HCT116 (cell line): ENCODE data around the gene SPOCD1. TPM values are rescaled to one million over a fixed set of nuclear protein-coding genes. Genes with fewer than 3 reads are reported as not detected.
A peak's percentile ranks its signal among the peaks of the same experiment; 100 is the strongest.

Experiments used
- ATAC-seq: fragments of 200-7000 bp; cut with Tn5 transposase; 2 replicates; pipeline ENCODE4 v1.9.1; 2020; ENCODE audit warnings: mild to moderate bottlenecking, moderate library complexity
- BruUV-seq: library from RNA; stranded (reverse); fragments of 400-500 nt; replicated peaks from 2 replicates; lab custom pipeline; 2021; lab: Mats Ljungman, UMichigan
- CTCF ChIA-PET: fragments of 300-600 bp; sonication (Branson Sonifier 250); formaldehyde crosslinking; loops from one replicate; lab custom pipeline; 2021; ENCODE audit warnings: antibody characterized with exemption; lab: Charles Lee
- POLR2A ChIA-PET: fragments of 300-600, 350-600 bp; sonication (Branson Sonifier 250); formaldehyde crosslinking; loops from one replicate; lab custom pipeline; 2021; ENCODE audit warnings: antibody characterized with exemption; lab: Charles Lee
- RAD21 ChIA-PET, 2 experiments: fragments of 300-600 bp; sonication (Branson Sonifier 250); formaldehyde crosslinking; loops; one replicate each; lab custom pipeline; 2023; ENCODE audit warnings: low total read pairs in 2 of 2; ENCODE audit not compliant: uncharacterized antibody in 2 of 2, unreplicated experiment in 2 of 2, low non-redundant PET in 1 of 2; lab: Charles Lee
- DNase-seq: peaks from one replicate; pipeline ENCODE4 v3.0.0-alpha.2; 2010; ENCODE audit warnings: low read depth, low spot score
- H2AFZ ChIP-seq: fragments of 200-600 bp; shearing (Covaris generic), sonication (generic); 2 replicates; pipeline ENCODE4 v1.6.1; 2017; ENCODE audit warnings: low read depth, mixed run types, mixed read lengths, antibody characterized with exemption, low read length; ENCODE audit not compliant: poor library complexity, severe bottlenecking
- H3K27ac ChIP-seq: 2 replicates; pipeline ENCODE4 v1.5.1; 2012; ENCODE audit warnings: low read depth, low read length
- H3K27me3 ChIP-seq: fragments of 200-600 bp; sonication (generic); 2 replicates; pipeline ENCODE4 v1.6.1; 2016; ENCODE audit warnings: mixed run types, low read length, mixed read lengths; ENCODE audit not compliant: insufficient read depth
- H3K36me3 ChIP-seq, 2 experiments: fragments of 200-500 bp in 1 of 2; fragments of 200-600 bp in 1 of 2; sonication (Bioruptor generic) in 1 of 2; sonication (generic) in 1 of 2; 2 replicates each; pipeline versions ENCODE4 v1.5.1 to v1.6.1; 2014 to 2016; ENCODE audit warnings: low read length in 2 of 2, inconsistent platforms in 1 of 2, mixed read lengths in 1 of 2, mixed run types in 1 of 2; ENCODE audit not compliant: insufficient read depth in 2 of 2, control insufficient read depth in 1 of 2
- H3K4me1 ChIP-seq, 2 experiments: fragments of 200-600 bp in 1 of 2; sonication (generic) in 1 of 2; 2 replicates each; pipeline versions ENCODE4 v1.5.1 to v1.6.1; 2012 to 2017; ENCODE audit warnings: low read length in 2 of 2, inconsistent platforms in 1 of 2, mild to moderate bottlenecking in 1 of 2, mixed read lengths in 1 of 2, mixed run types in 1 of 2, moderate library complexity in 1 of 2; ENCODE audit not compliant: insufficient read depth in 2 of 2, control insufficient read depth in 1 of 2
- H3K4me2 ChIP-seq: fragments of 200-600 bp; sonication (generic); 2 replicates; pipeline ENCODE4 v1.6.1; 2017; ENCODE audit warnings: mixed run types, low read length, mixed read lengths
- H3K4me3 ChIP-seq, 2 experiments: fragments of 200-600 bp in 1 of 2; sonication (generic) in 1 of 2; replicated peaks in 1 of 2; 2 replicates each; pipeline ENCODE4 v1.5.1; 2011 to 2016; ENCODE audit warnings: low read length in 2 of 2, control low read depth in 1 of 2, low read depth in 1 of 2, mild to moderate bottlenecking in 1 of 2, mixed read lengths in 1 of 2, mixed run types in 1 of 2
- H3K79me2 ChIP-seq: fragments of 200-600 bp; sonication (generic); 2 replicates; pipeline ENCODE4 v1.6.1; 2017; ENCODE audit warnings: mild to moderate bottlenecking, mixed run types, low read length, moderate library complexity, mixed read lengths; ENCODE audit not compliant: insufficient read depth
- H3K9ac ChIP-seq: fragments of 200-600 bp; sonication (generic); 2 replicates; pipeline ENCODE4 v1.6.1; 2016; ENCODE audit warnings: low read length, mixed read lengths
- H3K9me2 ChIP-seq: fragments of 200-600 bp; sonication (generic), shearing (Covaris generic); 2 replicates; pipeline ENCODE4 v1.6.1; 2017; ENCODE audit warnings: mixed run types, mild to moderate bottlenecking, moderate library complexity; ENCODE audit not compliant: insufficient read depth
- H3K9me3 ChIP-seq, 2 experiments: fragments of 200-500 bp in 1 of 2; fragments of 200-600 bp in 1 of 2; sonication (Bioruptor generic) in 1 of 2; sonication (generic) in 1 of 2; 2 replicates each; pipeline ENCODE4 v1.6.1; 2014 to 2017; ENCODE audit warnings: low read length in 2 of 2, mixed read lengths in 2 of 2, inconsistent platforms in 1 of 2, low read depth in 1 of 2, mild to moderate bottlenecking in 1 of 2, mixed run types in 1 of 2, moderate library complexity in 1 of 2; ENCODE audit not compliant: control insufficient read depth in 1 of 2, insufficient read depth in 1 of 2
- H4K20me1 ChIP-seq: fragments of 200-600 bp; sonication (generic), shearing (Covaris generic); 2 replicates; pipeline ENCODE4 v1.6.1; 2017; ENCODE audit warnings: mixed run types, mild to moderate bottlenecking, moderate library complexity; ENCODE audit not compliant: insufficient read depth
- CTCF ChIP-seq, 3 experiments: fragments of 200-600 bp in 1 of 3; sonication (generic) in 1 of 3; IDR thresholded peaks in 2 of 3; conservative IDR thresholded peaks in 1 of 3; 2 replicates each; pipeline ENCODE4 v1.5.1; 2012 to 2017; ENCODE audit warnings: low read depth in 2 of 3, low read length in 2 of 3, antibody characterized with exemption in 1 of 3, borderline replicate concordance in 1 of 3, control low read depth in 1 of 3, mild to moderate bottlenecking in 1 of 3, mixed read lengths in 1 of 3, mixed run types in 1 of 3, moderate library complexity in 1 of 3; ENCODE audit not compliant: insufficient read depth in 1 of 3
- EZH2 ChIP-seq: fragments of 200-600 bp; sonication (generic); IDR thresholded peaks from 2 replicates; pipeline ENCODE4 v1.6.1; 2017; ENCODE audit warnings: antibody characterized with exemption, mixed run types
- FOSL1 ChIP-seq: IDR thresholded peaks from 2 replicates; pipeline ENCODE4 v1.6.1; 2012; ENCODE audit warnings: low read depth
- POLR2A ChIP-seq: IDR thresholded peaks from 2 replicates; pipeline ENCODE4 v1.7.0; 2011; ENCODE audit warnings: borderline replicate concordance; ENCODE audit not compliant: insufficient read depth, insufficient read length; ENCODE audit errors: extremely low read depth
- POLR2AphosphoS5 ChIP-seq: IDR thresholded peaks from 2 replicates; pipeline ENCODE4 v1.6.1; 2011; ENCODE audit warnings: mild to moderate bottlenecking, low read depth, low read length, moderate library complexity
- RAD21 ChIP-seq: IDR thresholded peaks from 2 replicates; pipeline ENCODE4 v1.6.1; 2012; ENCODE audit warnings: low read depth, mild to moderate bottlenecking
- SP1 ChIP-seq: IDR thresholded peaks from 2 replicates; pipeline ENCODE4 v1.6.1; 2012; ENCODE audit warnings: low read depth
- TCF7L2 ChIP-seq: IDR thresholded peaks from 2 replicates; pipeline ENCODE4 v1.7.0; 2011; ENCODE audit warnings: borderline replicate concordance, inconsistent platforms; ENCODE audit not compliant: insufficient read depth, insufficient read length; ENCODE audit errors: extremely low read depth
- YY1 ChIP-seq: IDR thresholded peaks from 2 replicates; pipeline ENCODE4 v1.6.1; 2011; ENCODE audit warnings: low read length, low read depth, moderate library complexity, mild to moderate bottlenecking; ENCODE audit not compliant: insufficient replicate concordance; ENCODE audit errors: extremely low read depth
- intact Hi-C: fragments of 100-400 bp; cut with micrococcal nuclease; formaldehyde crosslinking; loops from 2 replicates; pipeline ENCODE4 v1.10.0; 2022
- total RNA-seq: library from RNA; stranded (reverse); gene quantifications from one replicate; pipeline ENCODE4 v1.2.1, GENCODE V29; 2021; ENCODE audit not compliant: unreplicated experiment

The SPOCD1 gene
- total RNA-seq, 1 experiment from 2014 or later, result 5.0 TPM

GRCh38 chr1:31835415-31835814 lies 19.6 kb upstream of the SPOCD1 start:
- POLR2A ChIA-PET, result interaction anchor here (1.0 kb wide), 1 partner anchor 9 kb away, joined by 4 read pairs; no protein-coding TSS in a partner anchor
- TF ChIP-seq POLR2AphosphoS5 (no peak), CTCF (IDR thresholded peaks at IDR 0.05 in 2 of 3, conservative IDR thresholded peaks at IDR 0.05 in 1 of 3; ENCODE audit: borderline replicate concordance in 1 of 3, insufficient read depth in 1 of 3, low read depth in 2 of 3, low read length in 2 of 3) (no peak), POLR2A (no peak), EZH2 (no peak), YY1 (no peak), TCF7L2 (no peak)
- Histone ChIP-seq H2AFZ (no peak overlapping the region), H3K27ac (no peak overlapping the region), H3K79me2 (no peaks in the 10 kb centered on the region), H3K36me3 (no peaks in the 10 kb centered on the region), H3K4me1 (no peaks in the 10 kb centered on the region), H3K9ac (no peak overlapping the region), H3K4me2 (no peak overlapping the region), H3K9me2 (no peaks in the 10 kb centered on the region), H4K20me1 (no peaks in the 10 kb centered on the region), H3K9me3 (no peaks in the 10 kb centered on the region), H3K27me3 (no peaks in the 10 kb centered on the region), H3K4me3 (no peak overlapping the region)
- intact Hi-C loops, result no loop called here
- no TSS peak for BruUV-seq
- DNase-seq (no peak), ATAC-seq (no peak)
- RAD21 ChIA-PET, result no interaction called here
- CTCF ChIA-PET, result interaction anchor here (1.5 kb wide), 2 partner anchors 20 to 129 kb away, joined by 4 to 6 read pairs; partner anchors contain the start of gene SPOCD1

- no peaks in the 10 kb centered on the region for H3K9me3 ChIP-seq
- no peaks in the 10 kb centered on the region for H3K9me2 ChIP-seq
- no peaks in the 10 kb centered on the region for H3K27me3 ChIP-seq
- H2AFZ ChIP-seq, result no peak overlapping the region
- POLR2A ChIA-PET, result no interaction called here
- H3K4me3 ChIP-seq, result no peak overlapping the region
- intact Hi-C loops, result no loop called here
- RAD21 ChIA-PET, result interaction anchor here in 1 of 2 experiments (1.0 kb wide), 1 partner anchor 19 kb away, joined by 3 read pairs; the partner anchor contains the start of gene SPOCD1
- no peaks in the 10 kb centered on the region for H3K4me1 ChIP-seq
- H3K9ac ChIP-seq, result no peak overlapping the region
- no TSS peak for BruUV-seq
- H4K20me1 ChIP-seq, result no peaks in the 10 kb centered on the region
- H3K79me2 ChIP-seq, result no peaks in the 10 kb centered on the region
- ATAC-seq, result peak; percentile 63
- DNase-seq, result no peak
- H3K36me3 ChIP-seq, result no peaks in the 10 kb centered on the region
- no peak overlapping the region for H3K27ac ChIP-seq
- no peak for TF ChIP-seq FOSL1
- no peak for TF ChIP-seq SP1
- TF ChIP-seq POLR2A, result no peak
- TF ChIP-seq CTCF (IDR thresholded peaks at IDR 0.05 in 2 of 3, conservative IDR thresholded peaks at IDR 0.05 in 1 of 3; ENCODE audit: borderline replicate concordance in 1 of 3, insufficient read depth in 1 of 3, low read depth in 2 of 3, low read length in 2 of 3), result peak in 1 of 3 experiments; percentile 17; a peak in 2 of 6 replicates
- peak; percentile 48 for TF ChIP-seq RAD21
- TF ChIP-seq, all 23 proteins: peak for 2
- no peak overlapping the region for H3K4me2 ChIP-seq
- CTCF ChIA-PET, result interaction anchor here (1.5 kb wide), 1 partner anchor 130 kb away, joined by 6 read pairs; no protein-coding TSS in a partner anchor
These were observed 18.7 kb upstream of the SPOCD1 start for GRCh38 chr1:31834501-31834900.
